CD4-positive, alpha-beta T cell treated with Interleukin-6 at 100 ng/mL for 8 hours (primary cell): ENCODE measurements around the gene SERGEF.

Experiments
- DNase-seq: peaks from one replicate; pipeline ENCODE4 v3.0.0-alpha.2; 2020; ENCODE audit warnings: mixed read lengths, low spot score

SERGEF gene

DNA sequence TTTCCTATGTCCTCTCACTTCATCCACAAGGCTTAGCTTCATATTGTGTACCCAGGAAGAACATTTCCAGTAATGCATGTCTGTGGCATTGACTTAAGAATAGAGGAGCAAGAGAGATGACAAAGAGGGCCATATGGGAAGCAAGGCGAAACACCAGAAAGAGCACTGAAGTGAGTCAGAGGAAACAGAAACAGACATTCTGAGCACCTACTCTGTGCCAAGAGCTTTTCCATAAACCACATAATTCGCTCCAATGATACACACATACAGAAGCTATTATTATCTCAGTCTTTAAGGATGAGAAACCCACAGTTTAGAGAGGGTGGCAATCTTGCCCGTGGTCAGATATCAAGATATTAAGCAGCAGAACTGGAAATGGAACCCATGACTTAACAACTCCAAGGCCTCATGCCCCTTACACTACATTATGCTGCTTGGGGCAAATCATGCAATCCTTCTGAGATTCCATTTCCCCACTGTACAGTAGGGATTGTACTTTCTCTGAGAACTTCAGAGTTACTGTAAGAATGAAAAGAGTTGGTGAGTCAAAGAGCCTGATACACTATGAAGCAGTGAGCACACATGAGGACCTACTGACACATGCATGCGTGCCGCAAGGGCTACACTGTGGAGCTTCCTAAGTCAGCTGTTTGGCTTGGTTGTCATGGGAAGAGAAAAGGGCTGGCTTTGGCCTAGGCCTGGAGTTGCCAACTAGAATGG lies 151.7 kb downstream of the SERGEF start:
- no peak for DNase-seq

DNA sequence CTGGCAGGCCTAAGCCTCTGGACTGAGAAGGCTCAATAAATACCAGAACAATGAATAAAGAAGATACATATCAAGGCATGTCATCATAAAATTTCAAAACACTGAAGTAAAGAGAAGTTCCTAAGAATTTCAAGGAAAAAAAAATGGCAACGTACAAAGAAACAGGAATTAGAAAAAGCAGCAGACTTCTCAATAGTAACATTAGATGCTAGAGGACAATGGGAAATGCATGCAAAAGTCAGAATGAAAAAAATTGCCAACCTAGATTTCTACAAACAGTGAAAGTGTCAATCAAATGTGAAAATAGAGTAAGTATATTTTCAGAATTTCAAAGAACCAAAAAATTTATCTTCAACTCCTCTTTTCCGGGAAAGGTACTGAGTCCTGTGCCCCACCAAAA lies 153.3 kb downstream of the SERGEF start:
- no peak for DNase-seq

DNA sequence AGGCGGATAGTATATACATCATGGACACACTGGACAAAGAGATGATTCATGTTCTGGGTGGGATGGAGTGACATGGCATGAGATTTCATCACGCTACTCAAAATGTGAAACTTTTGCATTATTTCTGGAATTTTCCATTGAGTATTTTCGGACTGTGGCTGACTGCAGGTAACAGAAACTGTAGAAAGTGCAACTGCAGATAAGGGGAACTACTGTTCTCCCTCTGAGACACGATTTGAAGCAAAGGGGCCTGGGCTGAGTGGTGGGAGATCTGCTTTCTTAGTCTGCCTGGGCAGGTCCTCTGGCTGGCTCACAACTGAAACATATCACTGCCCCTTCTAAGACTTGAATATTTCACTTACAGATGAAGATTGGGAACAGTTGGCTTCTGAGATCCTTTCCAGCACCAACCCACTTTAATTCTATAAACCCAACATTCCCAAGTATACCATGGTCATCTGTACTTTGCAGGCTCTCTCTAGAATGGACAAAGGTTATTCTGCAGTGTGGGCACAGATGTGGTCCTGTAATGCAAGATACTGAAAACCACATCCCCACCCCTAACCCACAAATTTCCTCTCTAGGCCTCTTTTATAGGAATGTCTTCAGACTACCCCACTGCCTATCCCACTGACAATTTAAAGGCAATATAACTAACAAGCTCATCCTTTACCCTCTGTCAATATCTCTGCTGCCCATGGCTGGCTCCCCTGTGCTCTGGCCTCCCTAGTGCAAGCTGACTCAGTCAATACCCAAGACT lies 157.1 kb downstream of the SERGEF start:
- no peak for DNase-seq

DNA sequence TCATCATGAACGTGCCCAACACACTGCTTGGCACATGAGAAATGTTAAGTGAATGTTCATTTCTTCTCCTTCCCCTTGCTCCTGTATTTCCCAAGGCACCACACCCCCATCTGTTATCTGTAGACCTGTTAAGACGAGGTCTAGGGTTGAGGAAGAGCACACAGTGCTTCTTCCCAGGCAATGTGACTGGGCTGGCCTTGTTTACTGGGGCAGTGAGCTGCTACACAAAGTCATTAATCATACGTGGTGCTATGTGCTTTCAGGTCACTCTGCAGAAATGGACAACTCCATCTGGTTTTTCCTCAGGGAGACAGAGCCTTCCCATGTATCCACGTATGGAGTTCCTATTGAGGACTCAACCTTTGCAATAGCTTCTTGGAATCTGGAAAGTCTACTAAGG lies 159.6 kb downstream of the SERGEF start:
- no peak for DNase-seq

DNA sequence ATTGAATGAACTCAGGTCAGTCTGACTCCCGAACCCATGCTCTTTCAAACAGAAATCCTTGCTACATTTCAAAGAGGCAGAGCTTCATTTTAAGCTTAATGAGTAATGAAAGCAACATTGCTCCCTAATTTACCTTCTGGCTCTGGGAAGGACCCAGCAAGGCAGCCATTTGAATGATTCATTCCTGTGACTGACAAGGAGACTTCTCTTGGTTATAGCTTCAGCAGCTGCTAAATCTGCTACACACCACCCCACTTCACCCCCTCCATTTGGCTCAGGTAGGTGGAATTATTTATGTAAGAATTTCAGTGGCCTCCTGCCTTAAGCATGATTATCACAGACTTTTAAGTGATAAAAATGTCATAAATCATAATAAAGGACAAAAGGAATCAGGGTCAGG lies 160.6 kb downstream of the SERGEF start:
- no peak for DNase-seq

DNA sequence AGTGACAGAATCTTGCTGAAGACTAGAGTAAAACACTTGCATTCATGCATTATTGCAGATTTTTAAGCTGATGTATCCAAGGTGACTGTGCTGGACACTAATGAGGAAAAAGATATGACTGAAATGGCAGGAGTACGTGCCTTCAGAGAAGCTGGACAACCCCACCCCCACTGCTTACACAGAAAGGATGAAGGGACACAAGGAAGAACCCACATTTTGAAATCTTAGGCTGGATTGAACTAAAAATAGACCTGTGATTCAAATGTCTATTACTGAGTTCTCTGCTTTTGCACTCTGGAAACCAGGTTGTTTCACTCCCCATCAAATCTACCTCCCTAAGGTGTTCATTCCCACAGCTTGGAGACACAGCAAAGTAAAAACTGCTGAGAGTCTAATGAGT lies 161.2 kb downstream of the SERGEF start:
- no peak for DNase-seq

DNA sequence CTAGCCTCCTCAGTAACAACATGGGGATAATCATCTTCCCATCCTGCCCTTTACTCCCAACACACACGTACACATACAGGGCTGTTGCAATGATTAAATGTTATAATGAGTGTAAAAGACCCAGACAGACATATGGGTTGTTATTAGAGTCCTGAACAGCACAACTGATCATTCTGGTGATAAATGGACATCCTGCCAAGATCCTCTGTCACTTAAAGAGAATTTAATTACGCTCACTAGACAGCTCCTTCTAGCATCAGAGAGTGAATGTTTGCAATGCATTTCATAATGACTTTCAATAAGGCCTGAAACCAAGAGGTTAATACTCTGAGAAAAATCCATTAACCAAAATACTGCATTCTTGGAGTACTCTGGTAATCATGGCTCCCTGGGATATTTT lies 162.5 kb downstream of the SERGEF start:
- DNase-seq, result no peak

DNA sequence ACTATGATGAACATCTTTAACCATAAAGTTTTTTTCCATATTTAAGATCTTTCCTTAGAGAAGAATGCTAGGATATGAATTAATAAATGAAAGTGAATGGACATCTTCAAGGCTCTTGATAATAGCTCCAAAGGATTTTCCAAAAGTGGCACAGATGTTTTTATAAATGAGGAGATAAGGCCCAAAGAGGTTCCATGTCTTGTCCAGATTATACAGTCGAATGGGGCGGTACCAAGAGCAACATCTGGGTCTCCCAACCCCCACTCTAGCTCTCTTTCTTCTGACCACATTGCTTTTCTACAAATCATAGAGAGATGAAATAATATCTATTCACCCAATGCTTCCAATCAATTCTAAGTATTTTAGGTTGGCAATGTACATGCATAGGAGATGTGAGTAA lies 164.1 kb downstream of the SERGEF start:
- DNase-seq, result no peak

DNA sequence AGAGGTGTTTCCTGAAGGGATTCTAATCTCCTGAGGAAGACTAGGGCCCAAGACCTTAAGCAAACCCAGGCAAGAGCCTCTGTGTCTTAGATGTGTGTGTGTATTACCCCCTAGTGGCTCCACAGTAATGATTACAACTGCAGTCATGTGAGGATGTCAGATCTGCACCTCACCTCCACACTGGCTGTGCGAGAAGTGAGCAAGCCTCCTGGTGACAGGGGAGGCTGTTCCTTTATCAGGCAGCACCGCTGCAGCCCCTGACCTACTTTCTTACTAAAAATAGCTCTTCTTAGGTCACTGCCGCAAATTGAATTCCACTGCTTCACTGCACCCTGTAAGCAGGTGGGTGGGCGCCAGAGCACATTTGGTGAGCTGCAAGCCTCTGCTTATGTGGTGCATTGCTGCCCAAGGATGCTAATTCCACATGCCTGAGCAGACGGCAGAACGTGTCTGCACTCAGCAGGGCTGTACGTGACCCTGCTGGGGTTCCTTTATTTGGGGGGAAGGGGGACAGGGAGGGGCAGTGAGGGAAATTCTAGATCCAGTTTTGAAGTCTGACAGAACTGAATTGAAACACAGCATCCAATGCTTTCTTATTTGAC lies 165.9 kb downstream of the SERGEF start:
- no peak for DNase-seq

DNA sequence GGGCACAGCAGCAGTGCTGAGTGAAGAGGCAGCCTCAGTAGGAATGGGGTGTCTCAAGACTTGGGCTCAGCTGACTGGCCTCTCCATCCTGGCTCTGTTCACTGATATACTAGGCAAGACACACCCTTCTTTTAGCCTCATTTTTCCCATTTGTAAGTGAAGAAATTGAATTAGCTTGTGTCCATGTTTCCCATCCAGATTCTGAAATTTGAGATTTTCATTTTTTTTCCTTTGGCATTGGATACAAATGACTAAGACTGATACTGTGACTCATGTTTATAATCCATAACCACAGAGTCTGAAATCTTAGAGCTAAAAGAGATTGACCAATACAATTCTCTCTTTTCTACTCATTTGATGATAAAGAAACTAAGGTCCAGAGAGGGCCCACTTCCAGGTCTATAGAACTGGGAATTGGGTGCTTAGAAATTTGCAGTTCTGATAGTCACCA lies 167.4 kb downstream of the SERGEF start:
- DNase-seq, result no peak

DNA sequence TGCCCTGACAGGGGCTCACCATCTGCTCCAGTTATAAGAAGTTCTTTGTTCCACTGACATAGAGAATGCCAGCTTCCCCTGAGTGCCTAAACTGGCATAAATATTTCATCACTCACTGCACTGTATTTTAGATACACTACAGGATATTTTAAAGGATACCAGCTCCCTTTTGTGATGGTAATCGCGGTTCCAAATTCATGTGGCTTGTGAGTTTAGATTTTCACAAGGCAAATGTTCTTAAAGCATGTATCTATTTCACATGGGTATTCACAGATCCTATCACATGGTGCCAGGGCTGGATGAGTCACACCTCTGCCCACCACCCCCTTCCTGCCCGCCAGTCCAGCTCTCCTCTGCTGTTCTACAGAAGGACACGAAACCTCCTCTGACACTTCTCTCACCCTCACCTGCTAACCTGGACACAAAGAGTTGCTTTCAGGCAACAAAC lies 172.7 kb downstream of the SERGEF start:
- DNase-seq, result no peak

DNA sequence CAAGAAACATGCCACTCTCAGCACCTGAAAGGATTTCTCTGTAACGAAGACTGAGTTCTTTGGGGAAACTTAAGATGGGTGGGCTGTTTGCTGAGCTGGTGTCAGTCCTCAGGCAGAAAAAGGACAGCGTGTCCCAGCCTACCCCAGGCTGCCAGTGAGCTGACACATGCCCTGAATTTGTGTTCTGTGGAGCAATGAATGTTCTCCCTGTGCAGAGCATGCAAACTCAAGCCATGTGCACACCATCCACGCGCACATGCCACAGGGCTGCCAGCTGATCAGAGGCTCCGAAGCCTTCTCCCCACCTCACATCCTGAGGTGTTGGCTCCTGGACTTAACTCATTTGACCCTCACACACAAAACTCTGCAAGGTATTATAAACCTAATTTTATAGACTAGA lies 173.4 kb downstream of the SERGEF start:
- no peak for DNase-seq

DNA sequence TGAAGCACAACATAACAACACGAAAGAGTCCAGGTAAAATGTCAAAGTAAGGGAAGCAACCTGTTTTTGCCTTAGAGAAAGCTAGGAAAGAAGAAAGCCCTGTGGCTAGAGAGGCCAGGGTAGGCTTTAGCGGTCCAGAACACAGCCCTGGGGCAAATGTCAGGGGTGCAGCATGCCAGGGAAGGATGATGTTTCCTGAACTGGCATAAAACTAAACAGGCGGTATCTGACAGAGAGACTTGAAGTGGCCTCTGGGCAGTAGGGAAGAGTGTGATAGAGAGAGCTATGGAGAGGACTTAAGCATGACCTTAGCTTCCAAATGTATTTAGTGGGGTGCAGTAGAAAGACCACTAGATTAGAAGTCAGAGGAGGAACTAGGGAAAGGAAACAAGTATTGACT lies 174.7 kb downstream of the SERGEF start:
- no peak for DNase-seq

DNA sequence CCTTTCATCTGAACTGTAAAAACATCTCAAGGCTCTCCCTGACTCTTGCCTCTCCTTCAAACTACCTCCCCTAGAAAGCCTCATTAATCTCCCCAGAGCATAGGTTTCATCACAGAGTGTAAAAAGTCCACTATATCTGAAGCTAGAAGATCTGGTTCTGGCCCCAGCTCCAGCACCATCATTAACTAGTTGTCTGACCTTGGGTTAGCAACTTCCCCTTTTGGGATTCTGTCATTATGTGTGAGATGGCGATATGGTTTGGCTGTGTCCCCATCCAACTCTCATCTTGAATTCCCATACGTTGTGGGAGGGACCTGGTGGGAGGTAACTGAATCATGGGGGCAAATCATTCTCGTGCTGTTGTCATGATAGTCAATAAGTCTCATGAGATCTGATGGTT lies 181.0 kb downstream of the SERGEF start:
- DNase-seq, result no peak

DNA sequence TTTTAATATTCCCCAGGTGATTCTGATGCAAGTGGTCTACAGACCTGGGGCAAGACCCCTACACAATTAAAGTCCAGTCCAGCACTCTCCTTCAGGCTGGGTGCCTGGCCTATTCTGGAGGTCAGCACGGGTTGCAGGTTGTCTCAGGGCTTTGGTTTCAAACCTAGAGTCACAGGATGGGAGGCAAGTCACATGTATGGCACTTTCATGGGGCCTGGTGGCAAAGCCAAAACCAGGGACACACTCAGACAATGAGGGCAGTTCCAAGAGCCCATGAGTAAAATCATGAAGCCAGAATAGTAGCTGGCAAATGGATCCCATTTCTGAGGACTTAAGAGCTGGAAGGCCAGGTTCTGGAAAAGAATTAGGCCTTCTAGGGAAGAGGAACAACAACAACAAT lies 181.6 kb downstream of the SERGEF start:
- no peak for DNase-seq

DNA sequence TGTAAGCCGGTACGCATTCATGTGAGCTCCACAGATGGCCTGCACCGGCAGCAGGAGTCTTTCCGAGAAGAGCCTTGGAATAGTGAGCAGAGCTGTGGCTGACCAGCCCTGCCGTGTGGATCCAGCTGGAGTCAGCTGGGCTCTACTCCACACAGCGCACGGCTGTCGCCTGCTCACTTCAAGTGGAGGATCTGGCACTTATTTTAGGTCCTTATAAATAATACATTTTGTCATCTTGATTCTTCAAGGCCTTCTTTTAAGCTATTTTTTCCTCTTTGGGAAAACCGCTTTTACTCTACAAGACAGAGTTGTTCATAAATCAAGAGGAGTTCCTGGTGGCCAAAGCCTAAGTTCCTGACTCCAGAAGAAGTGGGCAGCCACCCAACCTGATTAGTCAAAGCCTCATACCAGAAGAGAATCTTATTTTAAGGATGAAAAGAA lies 184.5 kb downstream of the SERGEF start:
- no peak for DNase-seq

DNA sequence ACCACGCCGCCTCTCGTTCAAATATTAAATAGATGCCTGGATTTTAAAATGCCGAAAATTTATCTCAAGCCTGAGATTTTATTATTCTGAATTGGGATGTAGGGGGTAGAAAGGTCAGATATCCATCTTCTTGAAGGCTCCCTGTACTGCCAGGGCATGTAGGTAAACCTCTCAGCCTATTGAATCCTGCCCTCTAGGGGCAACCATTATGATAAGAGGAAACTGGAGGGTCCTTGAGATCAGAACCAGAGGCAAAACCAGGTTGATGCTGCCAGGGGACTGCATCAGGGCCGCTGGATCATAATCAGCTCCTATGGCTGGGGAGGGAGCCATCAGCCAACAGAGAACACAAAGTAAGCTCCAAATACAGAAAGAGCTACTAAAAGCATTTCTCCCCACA lies 185.8 kb downstream of the SERGEF start:
- DNase-seq, result no peak

DNA sequence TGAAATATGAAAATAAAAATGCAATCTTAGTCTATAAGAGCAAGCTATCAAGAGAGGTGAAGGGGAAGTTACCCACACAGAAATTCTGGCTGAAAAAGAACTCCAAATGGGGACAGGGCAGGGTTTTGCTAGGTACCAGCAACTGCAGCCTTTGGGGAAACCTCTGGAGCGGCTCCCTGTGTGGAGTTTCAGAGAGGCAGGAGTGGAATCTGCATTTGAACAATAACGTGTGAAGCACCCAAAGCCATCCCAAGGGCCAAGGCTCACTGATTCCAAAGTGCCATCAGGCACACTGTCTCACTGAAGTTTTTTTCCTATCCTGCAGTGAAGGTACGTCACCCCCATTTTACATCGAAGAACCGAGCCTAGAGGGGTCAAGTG lies 190.5 kb downstream of the SERGEF start:
- no peak for DNase-seq

DNA sequence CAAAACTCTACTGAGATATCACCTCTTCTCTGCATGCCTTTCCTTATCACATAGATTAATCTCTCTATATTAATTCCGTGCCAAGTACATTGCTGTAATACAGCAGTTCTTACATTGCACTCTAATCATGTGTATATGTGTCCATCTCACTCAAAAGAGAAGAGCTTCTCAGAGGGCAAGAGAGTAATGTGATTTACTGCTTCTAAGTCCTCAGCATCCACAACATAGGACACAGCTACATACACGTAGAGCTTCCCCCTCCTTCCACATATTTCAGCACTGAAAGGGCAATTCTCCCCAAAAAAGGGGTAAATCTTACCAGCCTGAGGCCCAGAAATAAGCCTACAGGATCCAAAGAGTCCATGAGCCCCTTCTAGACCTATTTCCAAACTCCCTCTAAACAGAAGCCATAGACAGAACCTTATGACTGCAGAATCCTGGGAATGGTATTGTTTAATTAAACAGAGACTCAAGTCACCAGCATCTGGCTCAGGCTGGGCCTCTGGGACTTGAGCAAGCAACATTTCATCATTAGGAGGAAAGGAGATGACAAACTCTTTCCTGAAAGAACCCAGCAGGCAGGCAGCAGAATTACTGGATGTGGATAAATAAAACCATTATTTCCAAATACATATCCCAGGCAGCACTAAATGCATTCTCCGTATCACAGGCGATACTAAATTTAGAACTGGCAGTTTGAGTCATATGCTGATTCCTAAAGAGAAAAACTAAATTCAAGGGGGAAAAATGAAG lies 191.0 kb downstream of the SERGEF start:
- no peak for DNase-seq

DNA sequence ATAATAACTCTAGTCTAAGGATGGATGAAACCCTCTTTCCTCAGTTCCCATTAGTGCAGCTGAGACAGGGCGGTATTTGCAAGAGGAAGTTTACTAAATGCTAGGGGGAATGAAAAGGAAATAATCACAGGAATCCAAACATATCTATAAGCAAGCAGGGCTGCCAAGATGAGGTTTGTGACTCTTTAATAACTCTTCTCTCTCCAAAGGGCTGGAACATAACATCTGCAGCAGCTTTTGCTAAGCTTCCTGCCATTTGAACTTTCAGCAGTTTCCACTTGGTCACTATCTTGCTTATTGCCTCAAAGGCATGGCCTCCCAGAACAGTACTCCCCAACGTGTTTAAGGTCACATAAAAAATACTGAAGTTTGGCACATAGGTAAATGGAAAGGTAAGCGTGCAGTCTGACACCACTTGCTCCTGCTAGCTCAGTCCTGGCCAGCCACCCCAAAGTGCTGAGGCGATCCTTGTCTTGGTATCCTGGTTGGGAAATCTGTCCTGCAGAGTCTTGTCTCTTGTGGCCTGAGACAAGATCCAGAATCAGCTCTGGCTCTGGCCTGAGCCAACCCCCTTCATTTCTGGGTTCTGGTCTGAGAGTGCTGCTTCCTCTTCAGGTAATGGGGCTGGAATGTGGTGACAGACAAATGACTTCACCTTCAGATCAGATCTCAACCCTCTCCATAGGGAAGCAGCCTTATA lies 196.5 kb downstream of the SERGEF start:
- DNase-seq, result no peak

DNA sequence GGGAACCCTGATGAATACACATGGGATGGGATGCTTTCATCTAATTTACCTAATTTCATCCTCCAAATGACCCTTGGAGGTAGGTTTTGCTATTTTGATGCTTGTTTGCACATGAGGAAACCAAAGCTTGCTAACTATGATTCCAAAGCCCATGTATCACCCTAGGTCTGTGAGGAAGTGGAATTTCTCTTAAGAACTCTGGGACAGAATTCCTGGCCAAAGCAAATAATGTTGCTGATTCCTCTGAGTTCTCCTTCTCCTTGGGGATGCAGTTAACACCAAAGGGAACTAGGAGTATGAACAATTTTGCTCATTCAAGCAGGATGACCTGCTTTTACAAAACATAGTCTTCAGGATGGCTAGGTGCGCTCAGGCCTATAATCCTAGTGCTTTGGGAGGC lies 198.3 kb downstream of the SERGEF start:
- no peak for DNase-seq
